Measurements from ENCODE around the gene PRDX6.
"Not testable (repeated sequence)": the region's sequence is repeated elsewhere in the genome, so short reads cannot be mapped to it uniquely, and the experiment has no call there.

Gene PRDX6

GRCh38 chr1:173502104-173502503 is 25.0 kb downstream of the PRDX6 start:
- no peak for DNase-seq

GRCh38 chr1:173503391-173503790 is 26.3 kb downstream of the PRDX6 start:
- DNase-seq: no peak

GRCh38 chr1:173504268-173504667 is 27.1 kb downstream of the PRDX6 start:
- no peak for DNase-seq

- DNase-seq: no peak
These were observed 28.3 kb downstream of the PRDX6 start for GRCh38 chr1:173505391-173505790.

GRCh38 chr1:173506437-173506836 is 29.3 kb downstream of the PRDX6 start:
- no peak for DNase-seq

- DNase-seq: no peak
These were observed 30.2 kb downstream of the PRDX6 start for GRCh38 chr1:173507205-173507846.

- DNase-seq: no peak
These were observed 30.7 kb downstream of the PRDX6 start for GRCh38 chr1:173507847-173508209.

GRCh38 chr1:173508541-173508940 is 31.4 kb downstream of the PRDX6 start:
- DNase-seq: no peak

GRCh38 chr1:173509797-173510196 is 32.7 kb downstream of the PRDX6 start:
- DNase-seq: no peak

GRCh38 chr1:173514503-173514902 is 37.4 kb downstream of the PRDX6 start:
- DNase-seq: not testable (repeated sequence)

GRCh38 chr1:173520799-173521198 is 43.7 kb downstream of the PRDX6 start:
- no peak for DNase-seq

- no peak for DNase-seq
These were observed 46.2 kb downstream of the PRDX6 start for GRCh38 chr1:173523329-173523728.

GRCh38 chr1:173525926-173526325 is 48.8 kb downstream of the PRDX6 start:
- no peak for DNase-seq

GRCh38 chr1:173527151-173527826 is 50.2 kb downstream of the PRDX6 start:
- DNase-seq: no peak

- DNase-seq: no peak
These were observed 52.0 kb downstream of the PRDX6 start for GRCh38 chr1:173529106-173529505.

GRCh38 chr1:173530795-173531693 is 53.9 kb downstream of the PRDX6 start:
- no peak for DNase-seq

GRCh38 chr1:173532237-173532636 is 55.1 kb downstream of the PRDX6 start:
- no peak for DNase-seq

GRCh38 chr1:173536223-173536622 is 59.1 kb downstream of the PRDX6 start:
- no peak for DNase-seq

Measured in stimulated activated CD4-positive, alpha-beta T cell treated with anti-CD3 and anti-CD28 coated beads, Interleukin-12 subunit alpha, Interleukin-12 subunit beta, amount 100 ng/mL, for 4 hours (primary cell).